OCI-LY3 (cell line): ENCODE data around the gene WIZ.
A peak's percentile ranks its signal among the peaks of the same experiment; 100 is the strongest.

Experiments used
- H2AFZ ChIP-seq: fragments of 200-600, 300-600 bp; shearing (Covaris generic); 2 replicates; pipeline ENCODE4 v1.6.0; 2014; ENCODE audit warnings: antibody characterized with exemption, low read depth, low read length
- H3K27ac ChIP-seq: fragments of 200-600, 300-600 bp; sonication (generic); 2 replicates; pipeline ENCODE4 v1.5.1; 2014; ENCODE audit warnings: mild to moderate bottlenecking, low read length, moderate library complexity, mixed read lengths
- H3K27me3 ChIP-seq: fragments of 200-600, 300-600 bp; sonication (generic); 2 replicates; pipeline ENCODE4 v1.6.1; 2014; ENCODE audit warnings: low read depth, low read length, mixed read lengths
- H3K36me3 ChIP-seq: fragments of 200-600, 300-600 bp; sonication (generic); replicated peaks from 2 replicates; pipeline ENCODE3; 2014; ENCODE audit warnings: low read depth, low read length, mixed read lengths
- H3K4me1 ChIP-seq: fragments of 300-600, 200-600 bp; sonication (generic); 2 replicates; pipeline ENCODE4 v1.6.1; 2014; ENCODE audit warnings: low read length, mixed read lengths
- H3K4me2 ChIP-seq: fragments of 200-600, 300-600 bp; sonication (generic); 2 replicates; pipeline ENCODE4 v1.6.1; 2014; ENCODE audit warnings: low read length, mixed read lengths
- H3K4me3 ChIP-seq: fragments of 300-600, 200-600 bp; sonication (generic); 2 replicates; pipeline ENCODE4 v1.5.1; 2014; ENCODE audit warnings: antibody characterized with exemption, mild to moderate bottlenecking, low read length, moderate library complexity
- H3K79me2 ChIP-seq: fragments of 300-600, 200-600 bp; shearing (Covaris generic); 2 replicates; pipeline ENCODE4 v1.6.1; 2014; ENCODE audit warnings: mild to moderate bottlenecking, low read length, mixed read lengths
- H3K9ac ChIP-seq: fragments of 300-600, 200-600 bp; shearing (Covaris generic); 2 replicates; pipeline ENCODE4 v1.6.0; 2014; ENCODE audit warnings: mild to moderate bottlenecking, low read length, moderate library complexity
- H3K9me3 ChIP-seq: fragments of 200-600, 300-600 bp; shearing (Covaris generic); 2 replicates; pipeline ENCODE4 v1.6.1; 2014; ENCODE audit warnings: low read length, mixed read lengths; ENCODE audit not compliant: insufficient read depth
- H4K20me1 ChIP-seq: fragments of 200-600, 300-600 bp; sonication (generic); 2 replicates; pipeline ENCODE4 v1.6.1; 2016; ENCODE audit warnings: low read length, mixed read lengths; ENCODE audit not compliant: insufficient read depth
- CTCF ChIP-seq: fragments of 200-600, 300-600 bp; sonication (generic); IDR thresholded peaks from 2 replicates; pipeline ENCODE4 v1.5.1; 2014; ENCODE audit warnings: antibody characterized with exemption, low read length, low read depth
- EZH2phosphoT487 ChIP-seq: fragments of 200-600 bp; shearing (Covaris generic); IDR thresholded peaks from 2 replicates; pipeline ENCODE4 v1.6.1; 2018; ENCODE audit warnings: antibody characterized with exemption, mixed run types, low read depth

The WIZ gene

GRCh38 chr19:15466851-15467733 is 17.3 kb upstream of the WIZ start:
- H3K27ac ChIP-seq, result 0 out of 2 replicates have a peak overlapping the region, but pooled peaks have one; percentile 5
- TF ChIP-seq EZH2phosphoT487, result no peak
- TF ChIP-seq CTCF, result no peak

GRCh38 chr19:15464394-15465385 is 14.9 kb upstream of the WIZ start, which contains the start of gene RASAL3:
Gene RASAL3, minus strand, starts transcription at chr19:15464544. Its CDS starts 186 bp downstream, at chr19:15464358.
- no peak for TF ChIP-seq EZH2phosphoT487
- no peak for TF ChIP-seq CTCF
- Histone ChIP-seq H3K4me1 (peaks cover 22% of the 10 kb centered on the region), H3K27ac (peak within 1 kb of the TSS; percentile 67), H3K9ac (peak within 1 kb of the TSS; percentile 93), H4K20me1 (no peaks in the 10 kb centered on the region), H3K79me2 (peaks cover 12% of the 10 kb centered on the region), H3K4me3 (peak within 1 kb of the TSS; percentile 91), H2AFZ (peak within 1 kb of the TSS; percentile 79), H3K4me2 (peak within 1 kb of the TSS; percentile 79), H3K36me3 (peaks cover 11% of the 10 kb centered on the region), H3K9me3 (no peaks in the 10 kb centered on the region), H3K27me3 (no peaks in the 10 kb centered on the region)

More at GRCh38 chr19:15466851-15467733, 17.3 kb upstream of the WIZ start:
- Histone ChIP-seq H3K4me1 (peaks cover 22% of the 10 kb centered on the region), H3K27me3 (no peaks in the 10 kb centered on the region), H3K79me2 (peaks cover 12% of the 10 kb centered on the region), H4K20me1 (no peaks in the 10 kb centered on the region), H2AFZ (peak overlapping the region; percentile 62; the same call in 1 of the 2 replicates), H3K36me3 (no peaks in the 10 kb centered on the region), H3K9ac (no peak overlapping the region), H3K9me3 (no peaks in the 10 kb centered on the region), H3K4me2 (peak overlapping the region; percentile 44), H3K4me3 (no peak overlapping the region)

GRCh38 chr19:15463861-15464371 is 14.2 kb upstream of the WIZ start:
- Histone ChIP-seq H2AFZ (peak overlapping the region; percentile 79), H3K9ac (peak overlapping the region; percentile 93), H3K27ac (peak overlapping the region; percentile 67), H3K9me3 (no peaks in the 10 kb centered on the region), H4K20me1 (no peaks in the 10 kb centered on the region), H3K79me2 (peaks cover 12% of the 10 kb centered on the region), H3K36me3 (peaks cover 12% of the 10 kb centered on the region), H3K4me3 (peak overlapping the region; percentile 91), H3K27me3 (no peaks in the 10 kb centered on the region), H3K4me2 (peak overlapping the region; percentile 79), H3K4me1 (peaks cover 22% of the 10 kb centered on the region)
- peak; percentile 11; the same call in 1 of the 2 replicates for TF ChIP-seq CTCF
- TF ChIP-seq EZH2phosphoT487, result no peak
